GM06990 (cell line): ENCODE results near the gene STMP1.
"Not testable (repeated sequence)": the region's sequence is repeated elsewhere in the genome, so short reads cannot be mapped to it uniquely, and the experiment has no call there.

ENCODE experiments used
- DNase-seq: peaks from one replicate; pipeline ENCODE4 v3.0.0-alpha.2; 2011; ENCODE audit not compliant: insufficient read length; ENCODE audit errors: extremely low read depth
- H3K27me3 ChIP-seq: replicated peaks from 2 replicates; pipeline ENCODE4 v1.6.0; 2011; ENCODE audit warnings: low read length; ENCODE audit not compliant: control insufficient read depth, insufficient read depth
- H3K36me3 ChIP-seq: 2 replicates; pipeline ENCODE4 v1.5.1; 2011; ENCODE audit warnings: low read length; ENCODE audit not compliant: control insufficient read depth, insufficient read depth
- H3K4me3 ChIP-seq: replicated peaks from 2 replicates; pipeline ENCODE4 v1.5.1; 2011; ENCODE audit warnings: low read depth, mild to moderate bottlenecking, control low read depth, low read length
- CTCF ChIP-seq: IDR thresholded peaks from 2 replicates; pipeline ENCODE4 v1.5.1; 2011; ENCODE audit warnings: low read length, control low read depth, mild to moderate bottlenecking, inconsistent platforms; ENCODE audit not compliant: insufficient read depth, poor library complexity, severe bottlenecking

STMP1 gene

GRCh38 chr7:135620980-135621850 is 41.1 kb upstream of the STMP1 start:
- peak; percentile 75 for TF ChIP-seq CTCF

GRCh38 chr7:135634191-135634878 is 28.0 kb upstream of the STMP1 start:
- H3K4me3 ChIP-seq = no peak overlapping the region
- H3K27me3 ChIP-seq = no peaks in the 10 kb centered on the region
- DNase-seq = no peak
- no peak for TF ChIP-seq CTCF
- peaks cover 10% of the 10 kb centered on the region for H3K36me3 ChIP-seq

More at GRCh38 chr7:135620980-135621850, 41.1 kb upstream of the STMP1 start:
- H3K36me3 ChIP-seq = peaks cover 3% of the 10 kb centered on the region
- no peaks in the 10 kb centered on the region for H3K27me3 ChIP-seq
- DNase-seq = no peak
- H3K4me3 ChIP-seq = no peak overlapping the region

GRCh38 chr7:135639690-135640089 is 22.6 kb upstream of the STMP1 start:
- peaks cover 13% of the 10 kb centered on the region for H3K36me3 ChIP-seq
- not testable (repeated sequence) for DNase-seq, H3K27me3 ChIP-seq, H3K4me3 ChIP-seq

- no peak overlapping the region for H3K4me3 ChIP-seq
- no peak for TF ChIP-seq CTCF
Observed at GRCh38 chr7:135644154-135644553, 18.2 kb upstream of the STMP1 start.

GRCh38 chr7:135644729-135645128 is 17.6 kb upstream of the STMP1 start:
- no peak for DNase-seq
- H3K27me3 ChIP-seq = no peaks in the 10 kb centered on the region
- no peak for TF ChIP-seq CTCF
- no peak overlapping the region for H3K4me3 ChIP-seq
- H3K36me3 ChIP-seq = peaks cover 11% of the 10 kb centered on the region

More at GRCh38 chr7:135644154-135644553, 18.2 kb upstream of the STMP1 start:
- no peak for DNase-seq
- no peaks in the 10 kb centered on the region for H3K27me3 ChIP-seq
- peaks cover 11% of the 10 kb centered on the region for H3K36me3 ChIP-seq

- TF ChIP-seq CTCF = peak; percentile 61
- H3K36me3 ChIP-seq = peaks cover 11% of the 10 kb centered on the region
- H3K27me3 ChIP-seq = no peaks in the 10 kb centered on the region
- DNase-seq = no peak
- no peak overlapping the region for H3K4me3 ChIP-seq
Observed at GRCh38 chr7:135645296-135645904, 16.9 kb upstream of the STMP1 start.
